Epithelial cell of proximal tubule (primary cell): Measurements from ENCODE around the gene KIF5A. TPM values are rescaled to one million over a fixed set of nuclear protein-coding genes. Genes with fewer than 3 reads are reported as not detected.
"Not testable (repeated sequence)": the region's sequence is repeated elsewhere in the genome, so short reads cannot be mapped to it uniquely, and the experiment has no call there.

Source experiments
- DNase-seq: peaks from one replicate; pipeline ENCODE4 v3.0.0-alpha.2; 2011; ENCODE audit warnings: low read depth
- H3K4me3 ChIP-seq: 2 replicates; pipeline ENCODE4 v1.5.1; 2011; ENCODE audit warnings: low read depth, mild to moderate bottlenecking, low read length
- CTCF ChIP-seq: conservative IDR thresholded peaks from 2 replicates; pipeline ENCODE4 v1.5.1; 2012; ENCODE audit warnings: low read depth, mild to moderate bottlenecking, low read length
- total RNA-seq: library from RNA; depleted of rRNA; stranded (reverse); fragments of >200 nt; gene quantifications from 2 replicates; pipeline ENCODE4 v1.2.3, GENCODE V29; 2015

Gene KIF5A
- total RNA-seq, 1 donor from 2014 or later: 0.46 TPM

GRCh38 chr12:57513266-57513665 lies 36.6 kb upstream of the KIF5A start:
- no peak for DNase-seq
- no peak for TF ChIP-seq CTCF
- no peak overlapping the region for H3K4me3 ChIP-seq

GRCh38 chr12:57513677-57514076 lies 36.2 kb upstream of the KIF5A start:
- H3K4me3 ChIP-seq, DNase-seq: not testable (repeated sequence)

- DNase-seq, H3K4me3 ChIP-seq: not testable (repeated sequence)
These were observed 35.6 kb upstream of the KIF5A start for GRCh38 chr12:57514246-57514645.

GRCh38 chr12:57514720-57515407 lies 35.0 kb upstream of the KIF5A start:
- no peak for DNase-seq
- no peak overlapping the region for H3K4me3 ChIP-seq
- TF ChIP-seq CTCF: no peak

- H3K4me3 ChIP-seq: no peak overlapping the region
- DNase-seq: no peak
- TF ChIP-seq CTCF: no peak
These were observed 34.4 kb upstream of the KIF5A start for GRCh38 chr12:57515408-57515933.

- DNase-seq: no peak
- TF ChIP-seq CTCF: no peak
- no peak overlapping the region for H3K4me3 ChIP-seq
These were observed 33.8 kb upstream of the KIF5A start for GRCh38 chr12:57515934-57516541.

- no peak for TF ChIP-seq CTCF
- no peak for DNase-seq
- no peak overlapping the region for H3K4me3 ChIP-seq
These were observed 33.2 kb upstream of the KIF5A start for GRCh38 chr12:57516617-57517153.

- DNase-seq: no peak
- no peak overlapping the region for H3K4me3 ChIP-seq
- no peak for TF ChIP-seq CTCF
These were observed 32.7 kb upstream of the KIF5A start for GRCh38 chr12:57517187-57517586.

GRCh38 chr12:57517718-57518117 lies 32.1 kb upstream of the KIF5A start:
- peak overlapping the region; percentile 100 for H3K4me3 ChIP-seq
- DNase-seq: not testable (repeated sequence)
